Measurements from ENCODE around the gene LEF1.
A peak's percentile ranks its signal among the peaks of the same experiment; 100 is the strongest.

Gene LEF1

DNA sequence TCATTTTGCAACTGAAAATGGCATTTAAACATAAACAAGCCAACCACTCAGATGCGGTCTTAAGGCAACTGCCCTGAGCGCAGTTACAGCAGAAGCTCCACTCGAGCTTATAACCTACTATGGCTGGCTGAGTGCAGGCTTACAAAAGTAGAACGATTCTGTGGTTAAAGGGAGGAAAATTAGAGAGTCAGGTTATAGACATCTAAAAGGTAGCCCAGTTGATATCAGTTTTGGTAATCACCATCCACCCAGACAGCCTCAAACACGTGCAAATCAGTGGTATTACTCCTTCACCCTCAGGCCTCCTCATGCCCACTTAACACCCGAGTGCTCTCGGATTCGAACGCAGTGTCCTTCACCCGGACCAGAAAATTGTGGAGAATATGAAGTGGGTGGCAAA lies 3.1 kb downstream of the LEF1 start:
- Histone ChIP-seq H3K79me2 (ENCODE audit: insufficient read depth, low read depth) (peaks cover 19% of the 10 kb centered on the region), H2AFZ (ENCODE audit: low read depth) (no peak overlapping the region), H3K27me3 (ENCODE audit: insufficient read depth, low read depth) (peaks cover 4% of the 10 kb centered on the region; the same call in 1 of the 2 replicates), H3K4me2 (peak overlapping the region; percentile 76), H3K27ac (no peak overlapping the region), H3K4me1 (ENCODE audit: low read depth, poor library complexity, severe bottlenecking) (peaks cover 36% of the 10 kb centered on the region), H3K9ac (peak overlapping the region; percentile 67; the same call in 1 of the 2 replicates), H4K20me1 (ENCODE audit: insufficient read depth) (no peaks in the 10 kb centered on the region), H3K36me3 (ENCODE audit: insufficient read depth) (no peaks in the 10 kb centered on the region), H3K4me3 (IDR thresholded peaks at IDR 0.05; ENCODE audit: insufficient read depth, low read depth, low read length) (no peak overlapping the region)
- TF ChIP-seq, protein P1, sequence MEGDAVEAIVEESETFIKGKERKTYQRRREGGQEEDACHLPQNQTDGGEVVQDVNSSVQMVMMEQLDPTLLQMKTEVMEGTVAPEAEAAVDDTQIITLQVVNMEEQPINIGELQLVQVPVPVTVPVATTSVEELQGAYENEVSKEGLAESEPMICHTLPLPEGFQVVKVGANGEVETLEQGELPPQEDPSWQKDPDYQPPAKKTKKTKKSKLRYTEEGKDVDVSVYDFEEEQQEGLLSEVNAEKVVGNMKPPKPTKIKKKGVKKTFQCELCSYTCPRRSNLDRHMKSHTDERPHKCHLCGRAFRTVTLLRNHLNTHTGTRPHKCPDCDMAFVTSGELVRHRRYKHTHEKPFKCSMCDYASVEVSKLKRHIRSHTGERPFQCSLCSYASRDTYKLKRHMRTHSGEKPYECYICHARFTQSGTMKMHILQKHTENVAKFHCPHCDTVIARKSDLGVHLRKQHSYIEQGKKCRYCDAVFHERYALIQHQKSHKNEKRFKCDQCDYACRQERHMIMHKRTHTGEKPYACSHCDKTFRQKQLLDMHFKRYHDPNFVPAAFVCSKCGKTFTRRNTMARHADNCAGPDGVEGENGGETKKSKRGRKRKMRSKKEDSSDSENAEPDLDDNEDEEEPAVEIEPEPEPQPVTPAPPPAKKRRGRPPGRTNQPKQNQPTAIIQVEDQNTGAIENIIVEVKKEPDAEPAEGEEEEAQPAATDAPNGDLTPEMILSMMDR (conservative IDR thresholded peaks at IDR 0.05; ENCODE audit: low read depth, low read length): no peak

DNA sequence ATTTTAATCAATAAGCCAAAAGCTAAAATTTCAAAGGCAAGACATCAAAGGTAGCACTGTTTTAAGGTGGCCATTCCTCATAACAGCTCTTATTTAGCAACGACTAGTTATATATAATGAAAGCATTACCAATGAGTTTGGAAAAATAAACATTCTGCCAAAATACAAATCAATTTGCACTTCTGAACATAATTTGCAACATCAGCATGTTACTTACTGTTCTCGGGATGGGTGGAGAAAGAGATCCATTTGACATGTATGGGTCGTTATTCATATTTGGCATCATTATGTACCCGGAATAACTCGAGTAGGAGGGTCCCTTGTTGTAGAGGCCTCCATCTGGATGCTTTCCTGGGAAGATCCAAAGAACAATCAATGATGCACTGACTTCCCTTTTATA lies 5.4 kb downstream of the LEF1 start:
- Histone ChIP-seq H3K36me3 (ENCODE audit: insufficient read depth) (no peaks in the 10 kb centered on the region), H3K79me2 (ENCODE audit: insufficient read depth, low read depth) (peaks cover 19% of the 10 kb centered on the region), H3K4me1 (ENCODE audit: low read depth, poor library complexity, severe bottlenecking) (peaks cover 50% of the 10 kb centered on the region), H4K20me1 (ENCODE audit: insufficient read depth) (no peaks in the 10 kb centered on the region), H3K4me2 (no peak overlapping the region), H3K4me3 (IDR thresholded peaks at IDR 0.05; ENCODE audit: insufficient read depth, low read depth, low read length) (no peak overlapping the region), H3K9ac (no peak overlapping the region), H3K27ac (no peak overlapping the region), H2AFZ (ENCODE audit: low read depth) (no peak overlapping the region), H3K27me3 (ENCODE audit: insufficient read depth, low read depth) (no peaks in the 10 kb centered on the region)
- TF ChIP-seq, protein P1 (conservative IDR thresholded peaks at IDR 0.05; ENCODE audit: low read depth, low read length): no peak

DNA sequence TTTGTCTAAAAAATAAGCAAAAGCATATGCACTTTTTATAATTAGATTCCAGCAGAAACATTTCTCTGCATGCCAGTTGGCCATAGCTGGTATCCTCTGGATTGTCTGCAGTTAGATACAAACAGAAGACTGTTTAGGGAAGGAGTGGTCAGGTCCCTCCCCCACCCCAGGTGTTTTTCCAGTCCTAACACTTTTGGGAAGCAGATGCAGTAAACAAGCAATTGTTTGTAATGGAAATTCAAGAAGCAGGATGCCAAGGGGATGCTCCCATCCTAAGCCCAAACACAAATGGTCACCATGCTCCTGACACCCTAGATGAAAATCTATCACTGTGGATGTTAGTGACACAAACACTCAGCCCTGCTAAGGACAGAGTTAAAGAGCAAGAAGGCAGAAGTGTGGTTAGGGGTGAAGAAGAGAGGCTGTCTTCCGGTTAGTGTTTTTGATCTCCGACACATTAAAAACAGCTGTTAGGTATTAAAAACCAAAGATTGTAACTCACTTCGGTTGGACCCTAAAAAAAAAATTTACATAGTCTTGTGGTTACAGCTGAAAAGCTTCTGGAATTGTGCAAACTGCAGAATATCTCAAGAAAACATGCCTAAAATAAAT lies 7.9 kb downstream of the LEF1 start:
- H3K9ac ChIP-seq: no peak overlapping the region
- no peaks in the 10 kb centered on the region for H3K36me3 ChIP-seq (ENCODE audit: insufficient read depth)
- no peak overlapping the region for H3K27ac ChIP-seq
- H2AFZ ChIP-seq (ENCODE audit: low read depth): no peak overlapping the region
- peaks cover 57% of the 10 kb centered on the region for H3K4me1 ChIP-seq (ENCODE audit: low read depth, poor library complexity, severe bottlenecking)
- no peak overlapping the region for H3K4me3 ChIP-seq (IDR thresholded peaks at IDR 0.05; ENCODE audit: insufficient read depth, low read depth, low read length)
- no peak overlapping the region for H3K4me2 ChIP-seq
- H3K79me2 ChIP-seq (ENCODE audit: insufficient read depth, low read depth): peaks cover 18% of the 10 kb centered on the region
- H3K27me3 ChIP-seq (ENCODE audit: insufficient read depth, low read depth): no peaks in the 10 kb centered on the region
- H4K20me1 ChIP-seq (ENCODE audit: insufficient read depth): no peaks in the 10 kb centered on the region
- TF ChIP-seq, protein P1 (conservative IDR thresholded peaks at IDR 0.05; ENCODE audit: low read depth, low read length): no peak

DNA sequence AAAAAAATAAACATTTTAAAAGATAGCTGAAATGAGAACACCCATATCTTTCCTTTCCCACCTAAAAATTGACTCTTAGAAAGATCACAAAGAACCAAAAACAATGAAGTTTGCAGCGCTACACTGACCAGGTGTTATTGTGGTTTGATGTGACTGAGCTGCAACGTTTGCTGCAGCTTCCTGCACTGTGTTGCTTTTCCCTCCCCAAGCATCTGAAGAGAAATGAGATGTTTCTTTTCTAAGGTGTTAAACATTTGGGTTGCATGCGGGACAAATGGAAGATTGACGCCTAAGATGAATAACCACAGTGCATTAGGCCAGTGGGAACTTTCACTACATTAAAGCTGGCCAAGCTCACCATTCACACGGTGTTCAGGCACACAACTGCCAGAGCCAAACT lies 8.9 kb downstream of the LEF1 start:
- no peak overlapping the region for H2AFZ ChIP-seq (ENCODE audit: low read depth)
- TF ChIP-seq, protein P1 (conservative IDR thresholded peaks at IDR 0.05; ENCODE audit: low read depth, low read length): no peak
- no peaks in the 10 kb centered on the region for H4K20me1 ChIP-seq (ENCODE audit: insufficient read depth)
- H3K79me2 ChIP-seq (ENCODE audit: insufficient read depth, low read depth): peaks cover 9% of the 10 kb centered on the region; the same call in 1 of the 2 replicates
- H3K9ac ChIP-seq: no peak overlapping the region
- H3K27ac ChIP-seq: no peak overlapping the region
- H3K27me3 ChIP-seq (ENCODE audit: insufficient read depth, low read depth): no peaks in the 10 kb centered on the region
- no peaks in the 10 kb centered on the region for H3K36me3 ChIP-seq (ENCODE audit: insufficient read depth)
- peak overlapping the region; percentile 10; the same call in 1 of the 2 replicates for H3K4me2 ChIP-seq
- no peak overlapping the region for H3K4me3 ChIP-seq (IDR thresholded peaks at IDR 0.05; ENCODE audit: insufficient read depth, low read depth, low read length)
- peaks cover 50% of the 10 kb centered on the region for H3K4me1 ChIP-seq (ENCODE audit: low read depth, poor library complexity, severe bottlenecking)

Measured in KMS-11 (cell line).